ENCODE data around the gene SNAP47. TPM values are rescaled to one million over a fixed set of nuclear protein-coding genes. Genes with fewer than 3 reads are reported as not detected.

SNAP47 gene
- total RNA-seq, 4 donors from 2014 or later = 25.7 to 71.0 (median 38.4) TPM

- Histone ChIP-seq H3K9me3 (peaks cover 0 to 4% (median under 1%) of the 10 kb centered on the region in 4 donors), H3K27ac (no peak overlapping the region), H3K4me3 (no peak overlapping the region), H3K36me3 (no peaks in the 10 kb centered on the region), H3K4me1 (no peaks in the 10 kb centered on the region), H3K27me3 (no peaks in the 10 kb centered on the region)
- no peak for DNase-seq
- no peak for TF ChIP-seq CTCF (IDR thresholded peaks at IDR 0.05)
- no peak for TF ChIP-seq POLR2A (IDR thresholded peaks at IDR 0.05)
Observed at GRCh38 chr1:227712648-227713047, 22.6 kb upstream of the SNAP47 start.

GRCh38 chr1:227718932-227719331 lies 16.3 kb upstream of the SNAP47 start:
- no peak for DNase-seq
- Histone ChIP-seq H3K27ac (no peak overlapping the region), H3K9me3 (peaks cover 0 to 30% (median 11%) of the 10 kb centered on the region in 4 donors), H3K36me3 (no peaks in the 10 kb centered on the region), H3K27me3 (no peaks in the 10 kb centered on the region), H3K4me3 (no peak overlapping the region), H3K4me1 (no peaks in the 10 kb centered on the region)
- TF ChIP-seq POLR2A (IDR thresholded peaks at IDR 0.05) (no peak), CTCF (IDR thresholded peaks at IDR 0.05) (no peak)

- no peak for TF ChIP-seq CTCF (IDR thresholded peaks at IDR 0.05)
- no peak for TF ChIP-seq POLR2A (IDR thresholded peaks at IDR 0.05)
- no peaks in the 10 kb centered on the region for H3K36me3 ChIP-seq
- peaks cover 0 to 5% (median 3%) of the 10 kb centered on the region in 4 donors for H3K4me1 ChIP-seq
- no peak overlapping the region for H3K27ac ChIP-seq
- no peak for DNase-seq
- no peak overlapping the region for H3K4me3 ChIP-seq
- H3K27me3 ChIP-seq = no peaks in the 10 kb centered on the region
- H3K9me3 ChIP-seq = peaks cover 0 to 25% (median 11%) of the 10 kb centered on the region in 4 donors
Observed at GRCh38 chr1:227723474-227723873, 11.8 kb upstream of the SNAP47 start.

GRCh38 chr1:227725046-227725445 lies 10.2 kb upstream of the SNAP47 start:
- TF ChIP-seq POLR2A (IDR thresholded peaks at IDR 0.05) (no peak), CTCF (IDR thresholded peaks at IDR 0.05) (no peak)
- no peak overlapping the region for H3K4me3 ChIP-seq
- H3K27ac ChIP-seq = no peak overlapping the region
- no peaks in the 10 kb centered on the region for H3K27me3 ChIP-seq
- H3K36me3 ChIP-seq = no peaks in the 10 kb centered on the region
- peaks cover 0 to 21% (median 6%) of the 10 kb centered on the region in 4 donors for H3K9me3 ChIP-seq
- DNase-seq = no peak
- H3K4me1 ChIP-seq = peaks cover 0 to 13% (median 3%) of the 10 kb centered on the region in 4 donors

GRCh38 chr1:227726318-227726717 lies 8.9 kb upstream of the SNAP47 start:
- peaks cover 0 to 15% (median 1%) of the 10 kb centered on the region in 4 donors for H3K9me3 ChIP-seq
- no peaks in the 10 kb centered on the region for H3K36me3 ChIP-seq
- peaks cover 0 to 16% (median 5%) of the 10 kb centered on the region in 4 donors for H3K4me1 ChIP-seq
- H3K27ac ChIP-seq = no peak overlapping the region
- no peak for DNase-seq
- no peak overlapping the region for H3K4me3 ChIP-seq
- H3K27me3 ChIP-seq = no peaks in the 10 kb centered on the region
- TF ChIP-seq CTCF (IDR thresholded peaks at IDR 0.05) (no peak), POLR2A (IDR thresholded peaks at IDR 0.05) (no peak)
